AG09309 (cell line): ENCODE measurements around the gene SFTA2.
"Not testable (repeated sequence)": the region's sequence is repeated elsewhere in the genome, so short reads cannot be mapped to it uniquely, and the experiment has no call there.

Experiments used
- DNase-seq: peaks from one replicate; pipeline ENCODE4 v3.0.0-alpha.2; 2010; ENCODE audit warnings: low read depth
- H3K4me3 ChIP-seq: 2 replicates; pipeline ENCODE4 v1.5.1; 2011; ENCODE audit warnings: mild to moderate bottlenecking, low read depth, low read length, moderate library complexity; ENCODE audit not compliant: control insufficient read depth
- TF ChIP-seq, protein P1 (sequence below): IDR thresholded peaks from 2 replicates; pipeline ENCODE4 v1.5.1; 2011; ENCODE audit warnings: mild to moderate bottlenecking, low read depth, low read length, inconsistent platforms; ENCODE audit not compliant: insufficient read depth, control insufficient read depth; ENCODE audit errors: missing control alignments

The SFTA2 gene

DNA sequence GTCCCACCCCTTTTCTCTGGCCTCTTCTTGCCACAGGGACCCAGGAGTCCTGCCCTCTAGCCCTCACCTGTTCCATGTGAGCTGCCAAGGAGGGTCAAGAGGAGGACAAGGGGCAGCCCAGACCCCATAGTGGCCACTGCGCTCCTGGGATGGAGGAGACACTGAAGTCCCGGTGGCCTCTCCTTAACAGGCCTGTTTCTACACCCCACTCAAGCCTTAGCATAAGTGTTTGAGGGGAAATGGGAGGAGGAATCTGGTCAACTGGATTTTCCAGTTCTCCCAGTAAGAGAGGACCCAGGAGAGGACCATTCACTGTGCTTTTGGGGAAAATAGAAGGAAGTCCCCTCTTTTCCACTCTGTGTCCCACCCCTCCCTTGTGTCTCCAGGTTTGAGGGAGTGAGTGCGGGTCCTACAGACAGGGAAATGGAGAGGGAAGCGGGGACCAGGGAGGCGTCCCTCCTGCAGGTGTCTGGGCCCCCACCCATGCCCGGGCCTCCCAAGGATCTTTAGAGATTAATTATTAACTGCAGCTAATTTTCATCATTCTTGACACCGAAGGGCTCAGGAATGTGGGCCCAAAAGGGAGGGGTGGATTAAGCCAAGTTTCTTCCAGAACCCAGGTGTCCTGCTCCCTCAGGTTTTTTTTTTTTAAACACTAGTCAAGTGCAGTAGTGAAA lies at the start of gene SFTA2:
SFTA2 (minus strand) TSS at position 202 of the 677 bp plus-strand sequence; CDS start at position 128, 74 bp downstream.
- DNase-seq = no peak
- TF ChIP-seq, protein P1, sequence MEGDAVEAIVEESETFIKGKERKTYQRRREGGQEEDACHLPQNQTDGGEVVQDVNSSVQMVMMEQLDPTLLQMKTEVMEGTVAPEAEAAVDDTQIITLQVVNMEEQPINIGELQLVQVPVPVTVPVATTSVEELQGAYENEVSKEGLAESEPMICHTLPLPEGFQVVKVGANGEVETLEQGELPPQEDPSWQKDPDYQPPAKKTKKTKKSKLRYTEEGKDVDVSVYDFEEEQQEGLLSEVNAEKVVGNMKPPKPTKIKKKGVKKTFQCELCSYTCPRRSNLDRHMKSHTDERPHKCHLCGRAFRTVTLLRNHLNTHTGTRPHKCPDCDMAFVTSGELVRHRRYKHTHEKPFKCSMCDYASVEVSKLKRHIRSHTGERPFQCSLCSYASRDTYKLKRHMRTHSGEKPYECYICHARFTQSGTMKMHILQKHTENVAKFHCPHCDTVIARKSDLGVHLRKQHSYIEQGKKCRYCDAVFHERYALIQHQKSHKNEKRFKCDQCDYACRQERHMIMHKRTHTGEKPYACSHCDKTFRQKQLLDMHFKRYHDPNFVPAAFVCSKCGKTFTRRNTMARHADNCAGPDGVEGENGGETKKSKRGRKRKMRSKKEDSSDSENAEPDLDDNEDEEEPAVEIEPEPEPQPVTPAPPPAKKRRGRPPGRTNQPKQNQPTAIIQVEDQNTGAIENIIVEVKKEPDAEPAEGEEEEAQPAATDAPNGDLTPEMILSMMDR = no peak
- H3K4me3 ChIP-seq = no peak within 1 kb of the TSS

DNA sequence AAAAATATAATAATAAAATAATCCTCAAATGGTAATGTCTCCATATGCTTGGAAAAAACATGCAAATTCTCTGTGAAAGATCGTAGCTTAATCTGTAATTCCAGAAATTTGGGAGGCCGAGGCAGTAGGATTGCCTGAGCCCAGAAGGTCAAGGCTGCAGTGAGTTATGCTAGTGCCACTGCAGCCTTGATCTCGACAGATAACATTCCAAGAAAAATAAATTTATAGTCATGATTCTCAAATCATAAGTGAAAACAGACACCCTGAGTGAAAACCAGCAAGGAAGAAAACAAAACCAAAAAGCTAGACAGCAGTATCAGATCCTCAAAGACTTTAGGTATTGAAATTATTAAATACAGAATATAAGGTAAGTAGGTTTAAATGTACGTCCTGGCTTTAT lies 47.7 kb upstream of the SFTA2 start:
- DNase-seq = no peak
- TF ChIP-seq, protein P1 = no peak
- no peak overlapping the region for H3K4me3 ChIP-seq

DNA sequence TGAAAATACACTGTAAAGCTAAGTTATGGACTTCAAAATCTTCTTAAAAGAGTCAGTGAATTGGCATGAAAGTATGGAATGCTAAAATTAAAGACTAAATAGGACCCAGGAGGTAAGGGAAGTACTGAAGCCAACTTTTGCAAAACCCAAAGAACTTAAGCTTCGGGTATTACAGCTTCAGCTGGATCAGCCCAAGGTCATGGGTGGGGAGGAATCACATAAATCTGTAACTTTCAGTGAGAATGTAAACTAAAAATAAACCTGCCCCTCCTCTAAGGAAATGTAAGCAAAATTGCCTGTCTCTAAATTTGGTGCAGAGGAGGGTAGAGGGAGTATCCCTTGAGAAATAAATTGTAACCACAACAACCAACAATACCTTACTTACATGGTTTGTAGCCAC lies 47.2 kb upstream of the SFTA2 start:
- no peak overlapping the region for H3K4me3 ChIP-seq
- no peak for DNase-seq
- TF ChIP-seq, protein P1 = no peak

DNA sequence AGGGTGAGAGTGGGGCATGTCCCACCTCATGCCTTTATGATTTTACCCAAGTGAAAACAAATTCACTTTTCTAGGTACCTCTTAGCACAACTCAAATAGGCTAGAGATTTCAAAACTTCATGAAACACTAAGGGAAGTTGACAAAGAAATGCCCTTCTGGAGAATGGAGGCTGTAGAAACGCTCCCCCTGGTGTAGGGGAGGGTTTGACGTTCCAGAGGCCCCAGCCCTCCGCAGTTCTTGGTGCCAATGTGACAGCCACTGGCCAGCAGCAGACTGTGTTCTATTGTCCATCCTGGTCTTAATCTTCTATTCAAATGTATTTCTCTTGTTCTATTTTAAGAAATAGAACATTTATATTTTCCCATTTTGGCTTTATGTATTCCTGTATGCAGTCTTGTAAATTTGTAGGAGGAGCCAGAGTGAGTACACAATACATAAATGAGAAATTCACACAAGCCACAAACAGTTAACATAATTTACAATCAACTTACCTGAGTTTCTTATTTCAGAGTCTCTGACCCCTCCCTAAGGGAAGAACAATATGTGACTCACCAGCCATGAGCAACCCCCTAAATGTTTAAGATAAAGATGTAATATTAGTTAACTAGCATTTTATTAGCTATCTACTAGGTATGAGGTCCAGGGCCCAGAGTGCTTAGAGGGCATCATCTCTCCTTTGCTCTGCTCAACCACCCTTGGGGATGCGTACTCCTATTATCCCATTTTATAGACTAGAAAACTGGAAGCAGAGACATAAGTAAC lies 42.7 kb upstream of the SFTA2 start:
- no peak overlapping the region for H3K4me3 ChIP-seq

DNA sequence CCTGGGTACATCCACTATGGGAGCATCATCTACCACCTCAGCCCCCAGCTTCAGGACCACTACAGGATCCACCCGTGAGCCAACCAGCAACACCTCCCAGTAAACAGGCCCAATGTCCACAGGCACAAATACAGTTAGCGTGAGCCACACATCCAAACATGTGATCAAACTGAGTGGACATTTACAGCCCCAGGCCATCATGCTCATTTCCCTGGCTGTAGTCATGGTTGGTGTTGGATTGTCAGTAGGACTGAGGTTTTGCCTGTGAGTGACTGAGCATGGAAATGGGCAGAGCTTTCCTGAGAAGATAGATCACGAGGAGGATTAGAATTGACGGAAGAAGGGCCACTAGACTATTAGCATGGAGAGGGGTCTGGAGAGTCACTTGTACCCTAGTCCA lies 40.8 kb upstream of the SFTA2 start:
- TF ChIP-seq, protein P1 = no peak
- H3K4me3 ChIP-seq = no peak overlapping the region
- DNase-seq = no peak

More for the DNA sequence above, 42.7 kb upstream of the SFTA2 start:
- DNase-seq = no peak
- TF ChIP-seq, protein P1 = no peak

DNA sequence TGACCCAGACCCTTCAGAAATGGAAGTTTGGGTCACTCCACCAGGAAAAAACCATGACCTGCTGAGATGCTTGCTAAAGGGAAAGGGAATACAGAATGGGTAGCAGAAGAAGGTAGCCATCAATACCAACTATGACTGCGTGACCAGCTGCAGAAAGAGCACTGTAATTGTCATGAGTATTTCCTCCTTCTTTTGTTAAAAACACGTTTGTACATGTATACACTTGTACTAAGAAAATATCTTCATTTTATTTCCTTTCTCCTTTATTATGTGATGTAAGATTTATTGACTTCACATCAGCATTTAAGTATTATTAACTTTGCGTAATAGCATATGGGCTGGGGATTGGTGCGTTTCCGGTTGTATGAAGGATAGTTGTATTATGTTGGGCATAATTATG lies 39.0 kb upstream of the SFTA2 start:
- DNase-seq = no peak
- H3K4me3 ChIP-seq = no peak overlapping the region
- TF ChIP-seq, protein P1 = no peak

DNA sequence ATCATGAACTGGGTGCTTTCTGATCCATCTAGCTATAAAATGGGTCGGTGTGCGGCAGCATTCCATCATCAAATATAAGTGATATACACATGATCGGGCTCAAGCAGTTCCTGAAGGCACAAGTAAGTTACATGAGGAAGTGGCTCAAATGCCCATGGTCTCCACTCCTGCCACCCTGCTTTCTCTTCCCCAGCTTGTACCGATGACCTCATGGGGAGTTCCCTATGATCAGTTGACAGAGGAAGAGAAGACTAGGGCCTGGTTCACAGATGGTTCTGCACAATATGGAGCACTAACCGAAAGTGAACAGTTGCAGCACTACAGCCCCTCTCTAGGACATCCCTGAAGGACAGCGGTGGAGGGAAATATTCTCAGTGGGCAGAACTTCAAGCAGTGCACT lies 37.2 kb upstream of the SFTA2 start:
- DNase-seq, H3K4me3 ChIP-seq: not testable (repeated sequence)
